Measurements from ENCODE around the gene NUP35.
"Not testable (repeated sequence)": the region's sequence is repeated elsewhere in the genome, so short reads cannot be mapped to it uniquely, and the experiment has no call there.

NUP35 gene

GRCh38 chr2:183134016-183134415, 9.8 kb downstream of the NUP35 start:
- DNase-seq (ENCODE audit: low read depth, low spot score), result no peak

GRCh38 chr2:183148955-183149354, 24.7 kb downstream of the NUP35 start:
- DNase-seq (ENCODE audit: low read depth, low spot score), result no peak

GRCh38 chr2:183149489-183149888, 25.2 kb downstream of the NUP35 start:
- no peak for DNase-seq (ENCODE audit: low read depth, low spot score)

- not testable (repeated sequence) for DNase-seq (ENCODE audit: low read depth, low spot score)
Measured at GRCh38 chr2:183152280-183152679, 28.0 kb downstream of the NUP35 start.

- no peak for DNase-seq (ENCODE audit: low read depth, low spot score)
Measured at GRCh38 chr2:183153967-183154366, 29.7 kb downstream of the NUP35 start.

- DNase-seq (ENCODE audit: low read depth, low spot score), result not testable (repeated sequence)
Measured at GRCh38 chr2:183154772-183155171, 30.5 kb downstream of the NUP35 start.

- no peak for DNase-seq (ENCODE audit: low read depth, low spot score)
Measured at GRCh38 chr2:183157131-183157530, 32.9 kb downstream of the NUP35 start.

- no peak for DNase-seq (ENCODE audit: low read depth, low spot score)
Measured at GRCh38 chr2:183162362-183162761, 38.1 kb downstream of the NUP35 start.

GRCh38 chr2:183163821-183164649, 39.8 kb downstream of the NUP35 start:
- no peak for DNase-seq (ENCODE audit: low read depth, low spot score)

- DNase-seq (ENCODE audit: low read depth, low spot score), result no peak
Measured at GRCh38 chr2:183164650-183165015, 40.4 kb downstream of the NUP35 start.

GRCh38 chr2:183166210-183166609, 42.0 kb downstream of the NUP35 start:
- no peak for DNase-seq (ENCODE audit: low read depth, low spot score)

- DNase-seq (ENCODE audit: low read depth, low spot score), result not testable (repeated sequence)
Measured at GRCh38 chr2:183166976-183167375, 42.7 kb downstream of the NUP35 start.

- no peak for DNase-seq (ENCODE audit: low read depth, low spot score)
Measured at GRCh38 chr2:183172220-183172887, 48.1 kb downstream of the NUP35 start.

GRCh38 chr2:183179156-183179555, 54.9 kb downstream of the NUP35 start:
- no peak for DNase-seq (ENCODE audit: low read depth, low spot score)

- no peak for DNase-seq (ENCODE audit: low read depth, low spot score)
Measured at GRCh38 chr2:183185534-183185933, 61.3 kb downstream of the NUP35 start.

GRCh38 chr2:183186296-183186695, 62.1 kb downstream of the NUP35 start:
- DNase-seq (ENCODE audit: low read depth, low spot score), result no peak

- DNase-seq (ENCODE audit: low read depth, low spot score), result no peak
Measured at GRCh38 chr2:183186766-183187165, 62.5 kb downstream of the NUP35 start.

GRCh38 chr2:183192343-183192742, 68.1 kb downstream of the NUP35 start:
- no peak for DNase-seq (ENCODE audit: low read depth, low spot score)

GRCh38 chr2:183193904-183194303, 69.7 kb downstream of the NUP35 start:
- DNase-seq (ENCODE audit: low read depth, low spot score), result no peak

GRCh38 chr2:183195397-183195796, 71.2 kb downstream of the NUP35 start:
- no peak for DNase-seq (ENCODE audit: low read depth, low spot score)

- no peak for DNase-seq (ENCODE audit: low read depth, low spot score)
Measured at GRCh38 chr2:183195998-183196409, 71.8 kb downstream of the NUP35 start.

GRCh38 chr2:183204397-183204796, 80.2 kb downstream of the NUP35 start:
- DNase-seq (ENCODE audit: low read depth, low spot score), result no peak

GRCh38 chr2:183207110-183207509, 82.9 kb downstream of the NUP35 start:
- no peak for DNase-seq (ENCODE audit: low read depth, low spot score)

Measured in activated naive CD8-positive, alpha-beta T cell treated with anti-CD3 and anti-CD28 coated beads, Interleukin-2, amount 50 U/mL, for 16 hours (primary cell).